Chondrocyte (in vitro differentiated cells): ENCODE results near the gene UTP4. TPM values are rescaled to one million over a fixed set of nuclear protein-coding genes. Genes with fewer than 3 reads are reported as not detected.

ENCODE experiments used
- DNase-seq: peaks from one replicate; pipeline ENCODE4 v3.0.0; 2021; ENCODE audit warnings: mixed read lengths, low spot score
- H3K27ac Mint-ChIP-seq: one replicate; pipeline ENCODE4 v1.8.0; 2021; ENCODE audit warnings: mild to moderate bottlenecking, moderate library complexity, mixed read lengths; ENCODE audit not compliant: unreplicated experiment
- H3K27me3 Mint-ChIP-seq: 2 replicates; pipeline ENCODE4 v1.8.0; 2021; ENCODE audit warnings: low read depth, mixed read lengths
- H3K36me3 Mint-ChIP-seq: 2 replicates; pipeline ENCODE4 v1.8.0; 2021; ENCODE audit warnings: low read depth, mixed read lengths
- H3K4me1 Mint-ChIP-seq: 2 replicates; pipeline ENCODE4 v1.8.0; 2021; ENCODE audit warnings: low read depth, mild to moderate bottlenecking, mixed read lengths
- H3K4me3 Mint-ChIP-seq: one replicate; pipeline ENCODE4 v1.8.0; 2021; ENCODE audit warnings: mild to moderate bottlenecking, moderate library complexity, mixed read lengths; ENCODE audit not compliant: unreplicated experiment
- H3K9me3 Mint-ChIP-seq: 2 replicates; pipeline ENCODE4 v1.8.0; 2021; ENCODE audit warnings: low read depth, mixed read lengths
- total RNA-seq: library from RNA; stranded (reverse); gene quantifications from 3 replicates; pipeline ENCODE4 v1.2.1, GENCODE V29; 2021
- TF ChIP-seq, protein P1 (sequence below): fragments of 200-600 bp; sonication (generic); IDR thresholded peaks from 2 replicates; pipeline ENCODE4 v1.5.0; 2021; ENCODE audit warnings: antibody characterized with exemption, mild to moderate bottlenecking, moderate library complexity

UTP4 gene
- total RNA-seq, 1 donor from 2014 or later: 37.2 TPM

DNA sequence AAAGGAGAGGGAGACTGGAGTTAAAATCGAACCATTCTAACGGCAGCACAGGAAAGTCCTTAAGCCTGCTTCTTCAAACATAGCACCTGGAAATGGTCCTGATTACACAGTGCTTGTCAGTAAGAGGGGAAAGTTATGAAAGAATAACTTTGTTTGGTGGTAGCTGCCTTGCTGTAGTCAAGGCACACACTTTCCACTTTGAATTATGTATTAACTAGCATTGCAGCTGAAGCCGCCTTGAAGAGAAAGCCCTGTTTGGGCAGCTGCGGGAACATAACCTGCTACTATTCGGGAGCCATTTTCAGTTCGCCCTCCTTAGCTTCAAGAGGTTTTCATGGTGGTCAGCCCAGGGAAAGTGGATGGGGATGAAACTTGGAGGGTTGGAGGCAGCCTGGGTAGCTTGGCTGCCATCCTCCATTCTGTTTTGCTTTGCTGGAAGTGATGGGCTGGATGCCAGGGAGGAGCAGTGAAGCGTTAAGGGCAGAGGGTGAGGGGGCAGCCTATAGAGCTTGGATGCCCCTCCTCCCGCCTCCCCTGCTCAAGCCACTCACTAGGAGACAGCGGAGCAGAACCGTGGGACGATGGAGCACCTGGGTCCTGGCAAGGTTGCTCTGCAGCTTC, 32.3 kb upstream of the UTP4 start:
- H3K9me3 Mint-ChIP-seq: no peaks in the 10 kb centered on the region
- no peak overlapping the region for H3K4me3 Mint-ChIP-seq
- no peaks in the 10 kb centered on the region for H3K27me3 Mint-ChIP-seq
- no peak for DNase-seq
- H3K4me1 Mint-ChIP-seq: peaks cover under 1% of the 10 kb centered on the region
- H3K36me3 Mint-ChIP-seq: no peaks in the 10 kb centered on the region
- TF ChIP-seq, protein P1, sequence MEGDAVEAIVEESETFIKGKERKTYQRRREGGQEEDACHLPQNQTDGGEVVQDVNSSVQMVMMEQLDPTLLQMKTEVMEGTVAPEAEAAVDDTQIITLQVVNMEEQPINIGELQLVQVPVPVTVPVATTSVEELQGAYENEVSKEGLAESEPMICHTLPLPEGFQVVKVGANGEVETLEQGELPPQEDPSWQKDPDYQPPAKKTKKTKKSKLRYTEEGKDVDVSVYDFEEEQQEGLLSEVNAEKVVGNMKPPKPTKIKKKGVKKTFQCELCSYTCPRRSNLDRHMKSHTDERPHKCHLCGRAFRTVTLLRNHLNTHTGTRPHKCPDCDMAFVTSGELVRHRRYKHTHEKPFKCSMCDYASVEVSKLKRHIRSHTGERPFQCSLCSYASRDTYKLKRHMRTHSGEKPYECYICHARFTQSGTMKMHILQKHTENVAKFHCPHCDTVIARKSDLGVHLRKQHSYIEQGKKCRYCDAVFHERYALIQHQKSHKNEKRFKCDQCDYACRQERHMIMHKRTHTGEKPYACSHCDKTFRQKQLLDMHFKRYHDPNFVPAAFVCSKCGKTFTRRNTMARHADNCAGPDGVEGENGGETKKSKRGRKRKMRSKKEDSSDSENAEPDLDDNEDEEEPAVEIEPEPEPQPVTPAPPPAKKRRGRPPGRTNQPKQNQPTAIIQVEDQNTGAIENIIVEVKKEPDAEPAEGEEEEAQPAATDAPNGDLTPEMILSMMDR: no peak
- H3K27ac Mint-ChIP-seq: no peak overlapping the region

DNA sequence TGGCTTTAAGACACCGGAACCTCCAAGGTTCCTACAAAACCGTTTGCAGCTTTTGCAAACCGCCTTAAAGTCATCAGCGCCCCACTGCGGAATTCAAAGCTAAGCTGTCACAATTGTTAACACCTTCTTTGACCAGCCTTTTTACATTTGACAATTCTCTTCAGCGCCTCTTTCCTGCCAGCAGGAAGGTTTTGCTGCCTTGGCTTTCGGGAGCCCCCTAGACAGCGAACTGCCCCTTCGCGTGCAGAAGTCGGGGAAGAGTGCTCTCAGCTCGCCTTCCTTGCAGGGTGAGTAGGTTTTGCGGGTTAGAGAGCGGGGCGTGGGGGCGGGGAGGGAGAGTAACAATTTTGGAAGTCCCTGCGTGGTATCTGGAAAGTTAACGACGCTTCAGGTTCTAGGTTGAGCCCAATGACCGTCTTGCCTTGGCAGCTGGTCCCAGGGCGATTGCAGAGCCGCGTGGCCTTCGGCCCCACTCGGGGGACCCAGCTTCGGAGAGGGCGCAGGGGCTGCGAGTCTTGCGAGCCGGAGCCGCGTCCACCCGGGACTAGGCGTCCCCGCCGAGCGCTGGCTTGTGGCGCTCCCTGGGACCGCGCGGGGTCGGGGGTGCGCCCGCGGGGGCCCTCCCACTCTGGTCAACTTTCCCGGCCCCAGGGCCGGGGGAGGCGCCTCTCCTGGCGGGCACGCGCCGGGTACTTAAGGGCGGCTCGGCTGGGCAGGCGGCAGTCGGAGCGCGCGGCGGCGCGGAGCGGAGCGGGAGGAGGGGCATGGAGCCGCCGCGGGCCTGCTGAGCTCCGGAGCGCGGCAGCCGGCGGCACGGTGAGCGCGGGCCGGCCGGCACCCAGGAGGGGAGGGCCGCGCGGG, 26.7 kb upstream of the UTP4 start, which contains the start of gene HAS3:
TSS of gene HAS3 (plus strand) at position 153 of the 861 bp plus-strand sequence. CDS start 3,743 bp downstream, outside the sequence.
- peaks cover 3% of the 10 kb centered on the region for H3K36me3 Mint-ChIP-seq
- no peaks in the 10 kb centered on the region for H3K27me3 Mint-ChIP-seq
- TF ChIP-seq, protein P1: peak; percentile 74
- H3K4me3 Mint-ChIP-seq: peak within 1 kb of the TSS; percentile 82
- peaks cover 22% of the 10 kb centered on the region for H3K4me1 Mint-ChIP-seq
- peak; percentile 91 for DNase-seq
- H3K9me3 Mint-ChIP-seq: no peaks in the 10 kb centered on the region
- peak within 1 kb of the TSS; percentile 78 for H3K27ac Mint-ChIP-seq

DNA sequence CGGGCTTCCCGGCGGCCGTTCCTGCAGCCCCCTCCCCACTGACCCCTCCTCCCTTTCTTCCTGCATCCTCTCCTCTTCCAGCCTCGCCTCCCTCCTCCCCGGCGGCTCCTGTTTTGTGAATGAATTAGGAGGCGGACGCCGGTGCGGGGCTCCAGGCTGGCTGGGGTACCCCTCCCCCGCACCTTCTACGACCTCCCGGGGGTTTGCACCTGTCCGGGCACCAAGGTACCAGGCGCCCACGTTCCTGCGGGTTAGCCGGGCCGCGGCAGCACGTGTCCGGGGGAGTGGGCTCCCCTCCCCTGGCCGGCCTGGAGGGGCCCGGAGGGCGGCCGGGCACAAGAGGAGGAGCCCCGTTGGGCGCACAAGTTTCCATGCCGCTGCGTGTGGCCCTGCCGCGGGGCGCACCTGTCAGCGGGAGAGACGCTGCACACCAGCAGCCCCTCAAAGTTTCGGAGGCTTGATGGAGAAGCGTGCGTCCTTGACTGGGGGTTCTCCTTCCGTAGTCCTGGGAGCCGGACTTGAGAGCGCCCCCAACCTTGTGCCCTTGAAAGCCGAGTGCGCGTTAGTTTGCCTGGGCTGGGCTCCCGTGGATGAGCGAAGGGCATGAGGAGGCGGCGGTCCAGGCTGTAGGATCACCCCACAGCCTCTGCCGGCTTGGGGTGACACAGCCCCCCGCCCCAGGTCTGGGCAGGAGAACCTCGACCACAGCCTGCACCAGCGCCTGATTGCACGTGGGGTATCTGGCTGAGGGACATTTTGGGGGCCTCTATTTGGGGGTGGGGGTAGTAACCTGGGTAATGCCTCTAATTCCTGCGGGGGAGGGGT, 25.7 kb upstream of the UTP4 start:
- H3K4me3 Mint-ChIP-seq: peak overlapping the region; percentile 68
- H3K36me3 Mint-ChIP-seq: peaks cover 3% of the 10 kb centered on the region
- H3K27ac Mint-ChIP-seq: no peak overlapping the region

DNA sequence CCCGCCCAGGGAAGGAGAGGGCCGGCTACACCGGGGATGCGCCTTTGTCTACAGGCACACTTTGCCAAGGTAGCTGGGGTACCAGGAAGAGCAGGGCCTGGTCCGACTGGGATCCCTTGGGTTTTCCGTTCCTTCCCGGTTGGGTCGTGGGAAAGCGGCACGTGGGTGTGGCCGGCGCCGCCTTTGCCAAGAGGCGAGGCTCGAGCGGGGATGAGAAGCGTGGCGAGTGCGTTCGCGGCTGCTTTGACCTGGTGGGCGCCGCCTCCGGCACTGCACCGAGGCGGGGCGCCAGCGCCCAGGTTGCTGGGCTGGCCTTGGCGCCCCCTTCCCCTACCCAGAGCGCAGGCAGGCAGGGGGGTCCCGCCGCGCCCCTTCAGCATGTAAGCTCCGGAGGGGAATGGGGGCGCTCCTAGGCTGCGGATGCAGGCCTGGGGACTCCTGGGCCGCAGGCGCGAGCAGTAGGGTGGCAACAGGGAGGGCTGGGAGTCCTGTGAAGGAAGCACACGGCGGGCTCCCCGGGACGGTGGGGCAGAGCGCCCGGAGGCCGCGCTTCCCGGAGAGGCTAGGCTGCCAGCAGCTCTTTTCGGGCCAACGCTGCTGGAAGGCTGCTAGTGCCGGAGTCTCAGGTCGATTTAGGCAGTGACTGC, 25.0 kb upstream of the UTP4 start:
- Mint-ChIP-seq H3K36me3 (peaks cover 3% of the 10 kb centered on the region), H3K4me1 (peaks cover 22% of the 10 kb centered on the region), H3K4me3 (peak overlapping the region; percentile 68), H3K9me3 (no peaks in the 10 kb centered on the region), H3K27me3 (no peaks in the 10 kb centered on the region), H3K27ac (no peak overlapping the region)
- DNase-seq: no peak
- TF ChIP-seq, protein P1: peak; percentile 24

More for the DNA sequence above, 25.7 kb upstream of the UTP4 start:
- Mint-ChIP-seq H3K4me1 (peaks cover 22% of the 10 kb centered on the region), H3K9me3 (no peaks in the 10 kb centered on the region), H3K27me3 (no peaks in the 10 kb centered on the region)
- peak; percentile 83 for DNase-seq
- TF ChIP-seq, protein P1: no peak
